PC-3 (cell line): ENCODE results near the gene SMIM5. TPM values are rescaled to one million over a fixed set of nuclear protein-coding genes. Genes with fewer than 3 reads are reported as not detected.

ENCODE experiments used
- ATAC-seq: fragments of 200-7000 bp; cut with Tn5 transposase; 2 replicates; pipeline ENCODE4 v1.9.1; 2020; ENCODE audit warnings: mild to moderate bottlenecking, moderate library complexity
- BruUV-seq: library from RNA; stranded (reverse); fragments of 400-500 nt; replicated peaks from 2 replicates; lab custom pipeline; 2021; lab: Mats Ljungman, UMichigan
- CTCF ChIA-PET: fragments of 300-600 bp; sonication (Branson Sonifier 250); formaldehyde crosslinking; loops from one replicate; lab custom pipeline; 2022; ENCODE audit warnings: antibody characterized with exemption; lab: Charles Lee
- POLR2A ChIA-PET: fragments of 300-600 bp; sonication (Branson Sonifier 250); formaldehyde crosslinking; loops from one replicate; lab custom pipeline; 2022; ENCODE audit warnings: antibody characterized with exemption; ENCODE audit not compliant: unreplicated experiment; lab: Charles Lee
- DNase-seq: peaks from one replicate; pipeline ENCODE4 v3.0.0-alpha.2; 2015
- H2AFZ ChIP-seq: fragments of 300-600 bp; sonication (generic); 2 replicates; pipeline ENCODE4 v1.6.0; 2016; ENCODE audit warnings: antibody characterized with exemption, low read length
- H3F3A ChIP-seq: fragments of 300-600 bp; sonication (generic); one replicate; pipeline ENCODE4 v1.6.0; 2017; ENCODE audit warnings: antibody characterized with exemption, low read length, control low read depth, mild to moderate bottlenecking; ENCODE audit not compliant: unreplicated experiment
- H3K27ac ChIP-seq: fragments of 300-600 bp; sonication (generic); 2 replicates; pipeline ENCODE4 v1.5.1; 2016; ENCODE audit warnings: mild to moderate bottlenecking, low read length
- H3K27me3 ChIP-seq: fragments of 300-600 bp; sonication (generic); 2 replicates; pipeline ENCODE4 v1.6.1; 2016; ENCODE audit warnings: low read length, mixed read lengths
- H3K36me3 ChIP-seq: fragments of 300-600 bp; sonication (generic); 2 replicates; pipeline ENCODE4 v1.6.1; 2016; ENCODE audit warnings: low read depth, mixed run types, low read length, mixed read lengths
- H3K4me1 ChIP-seq: fragments of 300-600 bp; sonication (generic); 2 replicates; pipeline ENCODE4 v1.5.1; 2016; ENCODE audit warnings: low read length; ENCODE audit not compliant: insufficient read depth
- H3K4me2 ChIP-seq: fragments of 300-600 bp; sonication (generic); 2 replicates; pipeline ENCODE4 v1.6.0; 2016; ENCODE audit warnings: low read length
- H3K4me3 ChIP-seq: fragments of 300-600 bp; sonication (generic); 2 replicates; pipeline ENCODE4 v1.5.1; 2016; ENCODE audit warnings: mild to moderate bottlenecking, low read length, mixed read lengths
- H3K79me2 ChIP-seq: fragments of 300-600 bp; sonication (generic); 2 replicates; pipeline ENCODE4 v1.6.1; 2017; ENCODE audit warnings: low read length, mixed read lengths
- H3K9ac ChIP-seq: fragments of 300-600 bp; sonication (generic); 2 replicates; pipeline ENCODE4 v1.6.0; 2016; ENCODE audit warnings: mild to moderate bottlenecking, low read length
- H3K9me2 ChIP-seq: fragments of 300-600 bp; sonication (generic); replicated peaks from 2 replicates; pipeline ENCODE4 v1.6.1; 2016; ENCODE audit warnings: mixed run types, low read length, mixed read lengths
- H3K9me3 ChIP-seq: fragments of 300-600 bp; sonication (generic); 2 replicates; pipeline ENCODE4 v1.6.1; 2016; ENCODE audit warnings: low read length, mixed read lengths
- H4K20me1 ChIP-seq: fragments of 300-600 bp; sonication (generic); 2 replicates; pipeline ENCODE4 v1.6.1; 2016; ENCODE audit warnings: low read length, mixed read lengths
- EZH2 ChIP-seq: fragments of 300-600 bp; sonication (generic); IDR thresholded peaks from one replicate; pipeline ENCODE4 v1.6.1; 2017; ENCODE audit warnings: antibody characterized with exemption, mild to moderate bottlenecking, low read length; ENCODE audit not compliant: unreplicated experiment
- EZH2phosphoT487 ChIP-seq: fragments of 300-600 bp; sonication (generic); IDR thresholded peaks from 2 replicates; pipeline ENCODE4 v1.6.1; 2018; ENCODE audit warnings: mild to moderate bottlenecking, antibody characterized with exemption, low read length, borderline replicate concordance
- intact Hi-C: fragments of 100-400 bp; cut with micrococcal nuclease; formaldehyde crosslinking; loops from 2 replicates; pipeline ENCODE4 v1.9.0; 2023
- total RNA-seq: library from RNA; depleted of rRNA; stranded (reverse); fragments of >200 nt; gene quantifications from 2 replicates; pipeline ENCODE4 v1.2.3, GENCODE V29; 2014
- TF ChIP-seq, protein P1 (sequence below): fragments of 300-600 bp; sonication (generic); conservative IDR thresholded peaks from 2 replicates; pipeline ENCODE4 v1.5.1; 2017; ENCODE audit warnings: antibody characterized with exemption, low read depth, mild to moderate bottlenecking, low read length

Gene SMIM5
- total RNA-seq, 1 experiment from 2014 or later: 2.3 TPM

- H3K4me2 ChIP-seq: no peak overlapping the region
- H3K9me2 ChIP-seq: no peaks in the 10 kb centered on the region
- TF ChIP-seq EZH2phosphoT487: no peak
- TF ChIP-seq EZH2: no peak
- no peak overlapping the region for H2AFZ ChIP-seq
- no peak overlapping the region for H3K4me3 ChIP-seq
- H3K4me1 ChIP-seq: peaks cover 37% of the 10 kb centered on the region
- no peaks in the 10 kb centered on the region for H4K20me1 ChIP-seq
- POLR2A ChIA-PET: no interaction called here
- no peaks in the 10 kb centered on the region for H3K79me2 ChIP-seq
- ATAC-seq: no peak
- no peaks in the 10 kb centered on the region for H3K27me3 ChIP-seq
- intact Hi-C loops: no loop called here
- no peak for DNase-seq
- no peak overlapping the region for H3K9ac ChIP-seq
- CTCF ChIA-PET: no interaction called here
- H3K9me3 ChIP-seq: no peaks in the 10 kb centered on the region
- H3K36me3 ChIP-seq: no peaks in the 10 kb centered on the region
- H3K27ac ChIP-seq: no peak overlapping the region
- H3F3A ChIP-seq: no peaks in the 10 kb centered on the region
- no TSS peak for BruUV-seq
Observed at GRCh38 chr17:75640556-75641119, 7.4 kb downstream of the SMIM5 start.

DNA sequence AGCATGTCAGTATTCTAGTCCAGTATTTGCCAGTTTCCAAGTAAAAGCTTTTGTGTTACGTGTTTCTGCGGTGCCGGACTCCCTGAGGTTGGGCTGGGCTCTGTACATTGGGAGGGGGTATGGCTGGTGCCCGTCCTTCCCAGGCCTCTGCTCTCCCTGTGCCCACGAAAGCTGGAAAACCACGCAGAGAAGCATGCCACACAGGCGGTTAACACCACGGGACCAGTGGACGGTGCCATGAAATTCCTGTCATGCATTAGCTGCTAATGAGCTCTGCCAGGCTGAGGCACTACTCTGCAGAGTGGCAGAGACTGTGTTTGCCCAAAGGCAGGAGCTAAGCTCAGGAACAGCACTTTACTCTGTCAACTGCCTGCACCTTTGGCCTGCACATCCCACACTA, 8.1 kb downstream of the SMIM5 start:
- no TSS peak for BruUV-seq
- H3K27ac ChIP-seq: peak overlapping the region; percentile 64; the same call in 1 of the 2 replicates
- ChIA-PET CTCF (interaction anchor here (1.0 kb wide), 1 partner anchor 8 kb away, joined by 4 read pairs; the partner anchor contains the start of gene SMIM5), POLR2A (interaction anchor here (0.5 kb wide), 1 partner anchor 41 kb away, joined by 3 read pairs; no protein-coding TSS in a partner anchor)
- no peaks in the 10 kb centered on the region for H3K27me3 ChIP-seq
- DNase-seq: no peak
- H2AFZ ChIP-seq: no peak overlapping the region
- H3F3A ChIP-seq: no peaks in the 10 kb centered on the region
- intact Hi-C loops: no loop called here
- TF ChIP-seq, protein P1, sequence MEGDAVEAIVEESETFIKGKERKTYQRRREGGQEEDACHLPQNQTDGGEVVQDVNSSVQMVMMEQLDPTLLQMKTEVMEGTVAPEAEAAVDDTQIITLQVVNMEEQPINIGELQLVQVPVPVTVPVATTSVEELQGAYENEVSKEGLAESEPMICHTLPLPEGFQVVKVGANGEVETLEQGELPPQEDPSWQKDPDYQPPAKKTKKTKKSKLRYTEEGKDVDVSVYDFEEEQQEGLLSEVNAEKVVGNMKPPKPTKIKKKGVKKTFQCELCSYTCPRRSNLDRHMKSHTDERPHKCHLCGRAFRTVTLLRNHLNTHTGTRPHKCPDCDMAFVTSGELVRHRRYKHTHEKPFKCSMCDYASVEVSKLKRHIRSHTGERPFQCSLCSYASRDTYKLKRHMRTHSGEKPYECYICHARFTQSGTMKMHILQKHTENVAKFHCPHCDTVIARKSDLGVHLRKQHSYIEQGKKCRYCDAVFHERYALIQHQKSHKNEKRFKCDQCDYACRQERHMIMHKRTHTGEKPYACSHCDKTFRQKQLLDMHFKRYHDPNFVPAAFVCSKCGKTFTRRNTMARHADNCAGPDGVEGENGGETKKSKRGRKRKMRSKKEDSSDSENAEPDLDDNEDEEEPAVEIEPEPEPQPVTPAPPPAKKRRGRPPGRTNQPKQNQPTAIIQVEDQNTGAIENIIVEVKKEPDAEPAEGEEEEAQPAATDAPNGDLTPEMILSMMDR: no peak
- no peak for TF ChIP-seq EZH2phosphoT487
- no peak for TF ChIP-seq EZH2
- H3K4me3 ChIP-seq: no peak overlapping the region
- no peaks in the 10 kb centered on the region for H4K20me1 ChIP-seq
- H3K4me1 ChIP-seq: peaks cover 44% of the 10 kb centered on the region
- no peaks in the 10 kb centered on the region for H3K79me2 ChIP-seq
- H3K9me3 ChIP-seq: no peaks in the 10 kb centered on the region
- H3K9ac ChIP-seq: no peak overlapping the region
- H3K36me3 ChIP-seq: no peaks in the 10 kb centered on the region
- H3K9me2 ChIP-seq: no peaks in the 10 kb centered on the region
- no peak overlapping the region for H3K4me2 ChIP-seq
- ATAC-seq: no peak

- no TSS peak for BruUV-seq
- intact Hi-C loops: no loop called here
- no peaks in the 10 kb centered on the region for H3F3A ChIP-seq
- H3K9ac ChIP-seq: peak overlapping the region; percentile 24; the same call in 1 of the 2 replicates
- no peak overlapping the region for H3K4me3 ChIP-seq
- no peak for TF ChIP-seq EZH2phosphoT487
- TF ChIP-seq, protein P1: no peak
- TF ChIP-seq EZH2: no peak
- H3K36me3 ChIP-seq: no peaks in the 10 kb centered on the region
- peak overlapping the region; percentile 20 for H3K4me2 ChIP-seq
- POLR2A ChIA-PET: no interaction called here
- no peaks in the 10 kb centered on the region for H4K20me1 ChIP-seq
- H2AFZ ChIP-seq: no peak overlapping the region
- ATAC-seq (no peak), DNase-seq (peak; percentile 60)
- peaks cover 53% of the 10 kb centered on the region for H3K4me1 ChIP-seq
- peak overlapping the region; percentile 64 for H3K27ac ChIP-seq
- CTCF ChIA-PET: interaction anchor here (1.0 kb wide), 1 partner anchor 9 kb away, joined by 4 read pairs; the partner anchor contains the start of gene SMIM5
- H3K9me3 ChIP-seq: no peaks in the 10 kb centered on the region
- H3K9me2 ChIP-seq: no peaks in the 10 kb centered on the region
- no peaks in the 10 kb centered on the region for H3K79me2 ChIP-seq
- H3K27me3 ChIP-seq: no peaks in the 10 kb centered on the region
Observed at GRCh38 chr17:75642182-75642783, 9.0 kb downstream of the SMIM5 start.
